GM18909 (cell line): ENCODE measurements around the gene CHCHD3.

Experiments used
- ATAC-seq: cut with Tn5 transposase; IDR thresholded peaks from one replicate; pipeline ENCODE4 v1.9.1; 2021; ENCODE audit warnings: mild to moderate bottlenecking; ENCODE audit not compliant: unreplicated experiment, poor library complexity

Gene CHCHD3

GRCh38 chr7:132877573-132877972 is 204.3 kb downstream of the CHCHD3 start:
- no peak for ATAC-seq

- no peak for ATAC-seq
Observed at GRCh38 chr7:132876576-132876975, 205.3 kb downstream of the CHCHD3 start.

- peak; percentile 53 for ATAC-seq
Observed at GRCh38 chr7:132872034-132872433, 209.9 kb downstream of the CHCHD3 start.

- peak; percentile 63 for ATAC-seq
Observed at GRCh38 chr7:132871419-132871818, 210.5 kb downstream of the CHCHD3 start.

- no peak for ATAC-seq
Observed at GRCh38 chr7:132869166-132869861, 212.6 kb downstream of the CHCHD3 start.

- no peak for ATAC-seq
Observed at GRCh38 chr7:132866551-132866950, 215.3 kb downstream of the CHCHD3 start.

GRCh38 chr7:132866144-132866531 is 215.8 kb downstream of the CHCHD3 start:
- ATAC-seq, result no peak

- no peak for ATAC-seq
Observed at GRCh38 chr7:132865366-132866143, 216.3 kb downstream of the CHCHD3 start.

GRCh38 chr7:132861940-132862554 is 219.8 kb downstream of the CHCHD3 start:
- ATAC-seq, result no peak

- ATAC-seq, result no peak
Observed at GRCh38 chr7:132861424-132861823, 220.5 kb downstream of the CHCHD3 start.

- no peak for ATAC-seq
Observed at GRCh38 chr7:132859199-132859598, 222.7 kb downstream of the CHCHD3 start.

- no peak for ATAC-seq
Observed at GRCh38 chr7:132858760-132859159, 223.1 kb downstream of the CHCHD3 start.

GRCh38 chr7:132858251-132858650 is 223.6 kb downstream of the CHCHD3 start:
- ATAC-seq, result no peak

- ATAC-seq, result no peak
Observed at GRCh38 chr7:132857703-132858102, 224.2 kb downstream of the CHCHD3 start.

GRCh38 chr7:132857031-132857430 is 224.9 kb downstream of the CHCHD3 start:
- ATAC-seq, result no peak

- ATAC-seq, result no peak
Observed at GRCh38 chr7:132856416-132856815, 225.5 kb downstream of the CHCHD3 start.

- ATAC-seq, result no peak
Observed at GRCh38 chr7:132855901-132856300, 226.0 kb downstream of the CHCHD3 start.

GRCh38 chr7:132854238-132854637 is 227.7 kb downstream of the CHCHD3 start:
- ATAC-seq, result no peak

- ATAC-seq, result no peak
Observed at GRCh38 chr7:132847376-132847775, 234.5 kb downstream of the CHCHD3 start.

- ATAC-seq, result no peak
Observed at GRCh38 chr7:132846086-132846485, 235.8 kb downstream of the CHCHD3 start.

GRCh38 chr7:132842478-132842877 is 239.4 kb downstream of the CHCHD3 start:
- no peak for ATAC-seq
